Measurements from ENCODE around the gene RPS3A.
A peak's percentile ranks its signal among the peaks of the same experiment; 100 is the strongest.
"Not testable (repeated sequence)": the region's sequence is repeated elsewhere in the genome, so short reads cannot be mapped to it uniquely, and the experiment has no call there.

RPS3A gene

GRCh38 chr4:151117371-151117962 is 18.0 kb downstream of the RPS3A start:
- DNase-seq: peak; percentile 36

GRCh38 chr4:151129796-151130195 is 30.4 kb downstream of the RPS3A start:
- no peak for DNase-seq

- DNase-seq: no peak
Observed at GRCh38 chr4:151133311-151133710, 33.9 kb downstream of the RPS3A start.

- not testable (repeated sequence) for DNase-seq
Observed at GRCh38 chr4:151136048-151136447, 36.6 kb downstream of the RPS3A start.

- DNase-seq: no peak
Observed at GRCh38 chr4:151139814-151140213, 40.4 kb downstream of the RPS3A start.

GRCh38 chr4:151142758-151143157 is 43.3 kb downstream of the RPS3A start:
- no peak for DNase-seq

- no peak for DNase-seq
Observed at GRCh38 chr4:151143162-151143561, 43.7 kb downstream of the RPS3A start.

GRCh38 chr4:151143811-151144210 is 44.4 kb downstream of the RPS3A start:
- no peak for DNase-seq

GRCh38 chr4:151144329-151145072 is 45.1 kb downstream of the RPS3A start:
- no peak for DNase-seq

GRCh38 chr4:151147000-151147399 is 47.6 kb downstream of the RPS3A start:
- no peak for DNase-seq

- no peak for DNase-seq
Observed at GRCh38 chr4:151148261-151148660, 48.8 kb downstream of the RPS3A start.

- no peak for DNase-seq
Observed at GRCh38 chr4:151150821-151151580, 51.6 kb downstream of the RPS3A start.

- DNase-seq: no peak
Observed at GRCh38 chr4:151152028-151152427, 52.6 kb downstream of the RPS3A start.

- no peak for DNase-seq
Observed at GRCh38 chr4:151153585-151153984, 54.2 kb downstream of the RPS3A start.
